ENCODE measurements around the gene HAUS5.
"Not testable (repeated sequence)": the region's sequence is repeated elsewhere in the genome, so short reads cannot be mapped to it uniquely, and the experiment has no call there.

The HAUS5 gene

GRCh38 chr19:35650581-35650980 is 38.0 kb downstream of the HAUS5 start:
- Histone ChIP-seq H3K4me1 (ENCODE audit: control insufficient read depth in 1 of 2, insufficient read depth in 2 of 2, low read length in 2 of 2) (peaks cover 5 to 21% of the 10 kb centered on the region in 2 donors), H3K36me3 (ENCODE audit: control insufficient read depth in 1 of 2, insufficient read depth in 2 of 2, low read length in 2 of 2) (peaks cover 17 to 36% of the 10 kb centered on the region in 2 donors), H3K4me3 (ENCODE audit: low read depth in 1 of 2, low read length in 2 of 2) (no peak overlapping the region), H3K9ac (ENCODE audit: low read depth in 1 of 2, low read length in 2 of 2) (no peak overlapping the region), H3K27ac (ENCODE audit: low read depth, low read length) (no peak overlapping the region), H3K9me3 (ENCODE audit: control insufficient read depth in 1 of 2, low read length in 2 of 2) (no peaks in the 10 kb centered on the region), H3K27me3 (ENCODE audit: control insufficient read depth in 1 of 2, insufficient read depth in 2 of 2, low read length in 2 of 2) (no peaks in the 10 kb centered on the region)

DNA sequence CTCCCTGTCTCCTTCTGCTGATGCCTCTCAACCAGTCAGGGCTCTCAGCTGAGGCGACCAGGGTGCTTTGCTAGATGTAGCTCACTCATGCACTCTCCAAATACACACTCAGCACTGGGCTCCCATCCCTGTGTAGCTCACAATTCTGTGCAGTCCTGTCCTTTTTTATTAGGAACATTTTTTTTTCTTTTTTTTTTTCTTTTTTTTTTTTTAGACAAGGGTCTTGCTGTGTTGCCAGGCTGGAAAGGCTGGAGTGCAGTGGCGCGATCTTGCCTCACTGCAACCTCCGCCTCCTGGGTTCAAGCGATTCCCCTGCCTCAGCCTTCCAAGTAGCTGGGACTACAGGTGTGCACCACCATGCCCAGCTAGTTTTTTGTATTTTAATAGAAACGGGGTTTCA is 42.3 kb downstream of the HAUS5 start:
- not testable (repeated sequence) for H3K4me1 ChIP-seq (ENCODE audit: control insufficient read depth in 1 of 2, insufficient read depth in 2 of 2, low read length in 2 of 2); H3K9me3 ChIP-seq (ENCODE audit: control insufficient read depth in 1 of 2, low read length in 2 of 2); H3K27ac ChIP-seq (ENCODE audit: low read depth, low read length)

GRCh38 chr19:35655600-35655999 is 43.1 kb downstream of the HAUS5 start:
- no peaks in the 10 kb centered on the region for H3K27me3 ChIP-seq (ENCODE audit: control insufficient read depth in 1 of 2, insufficient read depth in 2 of 2, low read length in 2 of 2)
- no peaks in the 10 kb centered on the region for H3K9me3 ChIP-seq (ENCODE audit: control insufficient read depth in 1 of 2, low read length in 2 of 2)
- no peak overlapping the region for H3K9ac ChIP-seq (ENCODE audit: low read depth in 1 of 2, low read length in 2 of 2)
- no peak overlapping the region for H3K27ac ChIP-seq (ENCODE audit: low read depth, low read length)
- H3K36me3 ChIP-seq (ENCODE audit: control insufficient read depth in 1 of 2, insufficient read depth in 2 of 2, low read length in 2 of 2): peaks cover 35 to 65% of the 10 kb centered on the region in 2 donors
- no peaks in the 10 kb centered on the region for H3K4me1 ChIP-seq (ENCODE audit: control insufficient read depth in 1 of 2, insufficient read depth in 2 of 2, low read length in 2 of 2)
- H3K4me3 ChIP-seq (ENCODE audit: low read depth in 1 of 2, low read length in 2 of 2): no peak overlapping the region

More for the DNA sequence above, 42.3 kb downstream of the HAUS5 start:
- not testable (repeated sequence) for H3K4me3 ChIP-seq (ENCODE audit: low read depth in 1 of 2, low read length in 2 of 2); H3K27me3 ChIP-seq (ENCODE audit: control insufficient read depth in 1 of 2, insufficient read depth in 2 of 2, low read length in 2 of 2); H3K9ac ChIP-seq (ENCODE audit: low read depth in 1 of 2, low read length in 2 of 2)
- H3K36me3 ChIP-seq (ENCODE audit: control insufficient read depth in 1 of 2, insufficient read depth in 2 of 2, low read length in 2 of 2): peaks cover 35 to 65% of the 10 kb centered on the region in 2 donors

- Histone ChIP-seq H3K27ac (ENCODE audit: low read depth, low read length) (no peak overlapping the region), H3K4me1 (ENCODE audit: control insufficient read depth in 1 of 2, insufficient read depth in 2 of 2, low read length in 2 of 2) (no peaks in the 10 kb centered on the region), H3K36me3 (ENCODE audit: control insufficient read depth in 1 of 2, insufficient read depth in 2 of 2, low read length in 2 of 2) (peaks cover 29 to 54% of the 10 kb centered on the region in 2 donors), H3K4me3 (ENCODE audit: low read depth in 1 of 2, low read length in 2 of 2) (no peak overlapping the region), H3K27me3 (ENCODE audit: control insufficient read depth in 1 of 2, insufficient read depth in 2 of 2, low read length in 2 of 2) (no peaks in the 10 kb centered on the region), H3K9ac (ENCODE audit: low read depth in 1 of 2, low read length in 2 of 2) (no peak overlapping the region), H3K9me3 (ENCODE audit: control insufficient read depth in 1 of 2, low read length in 2 of 2) (no peaks in the 10 kb centered on the region)
Observed at GRCh38 chr19:35656700-35657099, 44.2 kb downstream of the HAUS5 start.

DNA sequence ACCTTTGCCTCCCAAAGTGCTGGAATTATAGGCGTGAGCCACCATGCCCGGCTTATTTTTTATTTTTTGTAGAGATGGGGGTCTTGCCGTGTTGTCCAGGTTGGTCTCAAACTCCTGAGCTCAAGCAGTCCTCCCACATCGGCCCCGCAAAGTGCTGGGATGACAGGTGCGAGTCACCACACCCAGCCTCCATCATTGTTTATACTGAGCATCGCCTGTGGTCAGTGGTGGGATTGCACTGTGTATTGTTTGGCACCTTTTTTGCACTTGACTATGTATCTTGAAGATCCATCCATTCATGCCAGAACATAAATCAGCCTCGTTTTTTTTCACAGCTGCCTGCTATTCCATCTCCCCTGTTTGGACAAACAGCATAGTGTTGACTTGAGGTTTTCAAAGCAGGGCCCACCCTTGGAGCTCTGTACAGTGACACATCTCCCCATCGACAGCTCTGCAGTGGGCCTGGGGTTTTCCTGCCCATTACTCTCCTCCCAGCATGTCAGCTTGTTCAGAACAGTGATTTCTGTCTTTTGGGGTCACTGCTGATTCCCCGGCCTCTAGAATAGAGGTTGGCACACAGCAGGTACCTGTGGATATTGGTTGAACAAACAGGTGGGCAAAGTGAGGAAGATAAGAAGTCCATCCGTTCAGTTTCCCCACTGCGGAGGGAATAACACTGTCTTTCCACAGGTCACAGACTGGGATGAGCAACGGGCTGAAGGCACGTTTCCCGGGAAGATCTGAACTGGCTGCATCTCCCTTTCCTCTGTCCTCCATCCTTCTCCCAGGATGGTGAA is 45.6 kb downstream of the HAUS5 start:
- no peaks in the 10 kb centered on the region for H3K4me1 ChIP-seq (ENCODE audit: control insufficient read depth in 1 of 2, insufficient read depth in 2 of 2, low read length in 2 of 2)
- H3K4me3 ChIP-seq (ENCODE audit: low read depth in 1 of 2, low read length in 2 of 2): no peak overlapping the region
- no peak overlapping the region for H3K27ac ChIP-seq (ENCODE audit: low read depth, low read length)
- no peak overlapping the region for H3K9ac ChIP-seq (ENCODE audit: low read depth in 1 of 2, low read length in 2 of 2)
- H3K9me3 ChIP-seq (ENCODE audit: control insufficient read depth in 1 of 2, low read length in 2 of 2): no peaks in the 10 kb centered on the region
- H3K27me3 ChIP-seq (ENCODE audit: control insufficient read depth in 1 of 2, insufficient read depth in 2 of 2, low read length in 2 of 2): no peaks in the 10 kb centered on the region
- H3K36me3 ChIP-seq (ENCODE audit: control insufficient read depth in 1 of 2, insufficient read depth in 2 of 2, low read length in 2 of 2): peaks cover 29 to 47% of the 10 kb centered on the region in 2 donors

GRCh38 chr19:35661995-35662340 is 49.4 kb downstream of the HAUS5 start:
- no peaks in the 10 kb centered on the region for H3K4me1 ChIP-seq (ENCODE audit: control insufficient read depth in 1 of 2, insufficient read depth in 2 of 2, low read length in 2 of 2)
- no peak overlapping the region for H3K27ac ChIP-seq (ENCODE audit: low read depth, low read length)
- peaks cover 14 to 17% of the 10 kb centered on the region in 2 donors for H3K36me3 ChIP-seq (ENCODE audit: control insufficient read depth in 1 of 2, insufficient read depth in 2 of 2, low read length in 2 of 2)
- H3K4me3 ChIP-seq (ENCODE audit: low read depth in 1 of 2, low read length in 2 of 2): no peak overlapping the region
- H3K27me3 ChIP-seq (ENCODE audit: control insufficient read depth in 1 of 2, insufficient read depth in 2 of 2, low read length in 2 of 2): no peaks in the 10 kb centered on the region
- no peaks in the 10 kb centered on the region for H3K9me3 ChIP-seq (ENCODE audit: control insufficient read depth in 1 of 2, low read length in 2 of 2)
- H3K9ac ChIP-seq (ENCODE audit: low read depth in 1 of 2, low read length in 2 of 2): no peak overlapping the region

DNA sequence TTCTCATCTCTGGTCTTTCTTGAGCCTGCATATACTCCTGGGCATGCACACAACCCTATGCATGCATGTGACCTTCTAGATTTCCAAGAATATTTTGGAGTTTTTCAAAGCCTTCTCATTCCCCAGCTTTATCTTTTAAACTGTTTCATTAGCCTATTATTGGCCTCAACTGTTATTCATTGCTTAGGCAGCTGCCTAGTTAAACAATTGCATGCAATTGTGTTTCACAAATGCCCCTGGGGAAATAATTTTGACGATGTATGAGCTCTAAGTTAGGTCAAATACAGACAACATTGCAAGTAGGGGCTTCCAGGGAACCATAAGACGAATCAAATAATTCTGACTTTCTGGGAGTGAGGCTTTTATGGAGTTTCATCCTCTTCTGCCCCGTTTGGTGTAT is 51.4 kb downstream of the HAUS5 start:
- Histone ChIP-seq H3K27me3 (ENCODE audit: control insufficient read depth in 1 of 2, insufficient read depth in 2 of 2, low read length in 2 of 2) (peaks cover 0 to 6% of the 10 kb centered on the region in 2 donors), H3K27ac (ENCODE audit: low read depth, low read length) (no peak overlapping the region), H3K9ac (ENCODE audit: low read depth in 1 of 2, low read length in 2 of 2) (no peak overlapping the region), H3K9me3 (ENCODE audit: control insufficient read depth in 1 of 2, low read length in 2 of 2) (no peaks in the 10 kb centered on the region), H3K4me3 (ENCODE audit: low read depth in 1 of 2, low read length in 2 of 2) (no peak overlapping the region), H3K36me3 (ENCODE audit: control insufficient read depth in 1 of 2, insufficient read depth in 2 of 2, low read length in 2 of 2) (no peaks in the 10 kb centered on the region), H3K4me1 (ENCODE audit: control insufficient read depth in 1 of 2, insufficient read depth in 2 of 2, low read length in 2 of 2) (no peaks in the 10 kb centered on the region)

DNA sequence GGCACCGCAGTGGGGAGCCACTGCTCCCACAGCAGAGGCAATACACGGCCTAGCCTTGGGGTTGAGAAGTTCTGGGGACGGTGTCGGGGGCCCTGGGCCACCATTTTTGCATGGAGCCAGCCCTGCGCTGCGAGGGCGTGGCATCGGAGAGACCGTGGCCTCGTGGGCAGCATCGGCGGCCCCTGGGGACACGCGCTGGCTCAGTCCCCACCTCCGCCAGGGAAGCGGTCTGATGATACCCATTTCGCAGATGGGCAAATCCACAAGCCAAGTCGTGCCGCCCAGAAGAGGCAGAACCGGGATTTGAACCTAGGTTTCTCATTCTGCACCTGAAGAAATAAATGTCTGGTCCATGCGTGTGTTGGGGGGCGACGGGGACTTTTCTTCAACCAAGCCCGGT is 52.6 kb downstream of the HAUS5 start:
- H3K9ac ChIP-seq (ENCODE audit: low read depth in 1 of 2, low read length in 2 of 2): no peak overlapping the region

GRCh38 chr19:35665604-35666003 is 53.1 kb downstream of the HAUS5 start:
- Histone ChIP-seq H3K27ac (ENCODE audit: low read depth, low read length) (no peak overlapping the region), H3K9ac (ENCODE audit: low read depth in 1 of 2, low read length in 2 of 2) (no peak overlapping the region), H3K4me3 (ENCODE audit: low read depth in 1 of 2, low read length in 2 of 2) (no peak overlapping the region), H3K36me3 (ENCODE audit: control insufficient read depth in 1 of 2, insufficient read depth in 2 of 2, low read length in 2 of 2) (no peaks in the 10 kb centered on the region), H3K4me1 (ENCODE audit: control insufficient read depth in 1 of 2, insufficient read depth in 2 of 2, low read length in 2 of 2) (peaks cover 7 to 8% of the 10 kb centered on the region in 2 donors), H3K27me3 (ENCODE audit: control insufficient read depth in 1 of 2, insufficient read depth in 2 of 2, low read length in 2 of 2) (peaks cover 0 to 6% of the 10 kb centered on the region in 2 donors), H3K9me3 (ENCODE audit: control insufficient read depth in 1 of 2, low read length in 2 of 2) (no peaks in the 10 kb centered on the region)

More for the DNA sequence above, 52.6 kb downstream of the HAUS5 start:
- H3K27me3 ChIP-seq (ENCODE audit: control insufficient read depth in 1 of 2, insufficient read depth in 2 of 2, low read length in 2 of 2): peaks cover 0 to 6% of the 10 kb centered on the region in 2 donors
- H3K9me3 ChIP-seq (ENCODE audit: control insufficient read depth in 1 of 2, low read length in 2 of 2): no peaks in the 10 kb centered on the region
- H3K4me3 ChIP-seq (ENCODE audit: low read depth in 1 of 2, low read length in 2 of 2): no peak overlapping the region
- H3K27ac ChIP-seq (ENCODE audit: low read depth, low read length): no peak overlapping the region
- H3K36me3 ChIP-seq (ENCODE audit: control insufficient read depth in 1 of 2, insufficient read depth in 2 of 2, low read length in 2 of 2): no peaks in the 10 kb centered on the region
- H3K4me1 ChIP-seq (ENCODE audit: control insufficient read depth in 1 of 2, insufficient read depth in 2 of 2, low read length in 2 of 2): peaks cover 7 to 8% of the 10 kb centered on the region in 2 donors

- Histone ChIP-seq H3K4me3 (ENCODE audit: low read depth in 1 of 2, low read length in 2 of 2) (no peak within 1 kb of the TSS), H3K9ac (ENCODE audit: low read depth in 1 of 2, low read length in 2 of 2) (no peak within 1 kb of the TSS), H3K9me3 (ENCODE audit: control insufficient read depth in 1 of 2, low read length in 2 of 2) (no peaks in the 10 kb centered on the region), H3K27ac (ENCODE audit: low read depth, low read length) (no peak within 1 kb of the TSS), H3K27me3 (ENCODE audit: control insufficient read depth in 1 of 2, insufficient read depth in 2 of 2, low read length in 2 of 2) (peaks cover 0 to 6% of the 10 kb centered on the region in 2 donors), H3K4me1 (ENCODE audit: control insufficient read depth in 1 of 2, insufficient read depth in 2 of 2, low read length in 2 of 2) (peaks cover 7 to 8% of the 10 kb centered on the region in 2 donors), H3K36me3 (ENCODE audit: control insufficient read depth in 1 of 2, insufficient read depth in 2 of 2, low read length in 2 of 2) (no peaks in the 10 kb centered on the region)
Observed at GRCh38 chr19:35666251-35666913, 53.8 kb downstream of the HAUS5 start, which contains the start of gene UPK1A. Gene UPK1A, plus strand, starts transcription at chr19:35666517. Its CDS starts 296 bp downstream, at chr19:35666813.

Measured in duodenal mucosa (tissue), 2 donors.